Suprapubic skin (tissue), 4 donors: ENCODE measurements around the gene TRPV2.

ENCODE experiments used
- POLR2A ChIP-seq, 2 donors: fragments of 450-650 bp; IDR thresholded peaks; one replicate each; pipeline ENCODE4 v1.6.1; 2017; ENCODE audit warnings: antibody characterized with exemption in 2 of 2, mild to moderate bottlenecking in 2 of 2, moderate library complexity in 2 of 2
- POLR2AphosphoS5 ChIP-seq, 3 donors: sonication (generic); formaldehyde crosslinking; IDR thresholded peaks; one replicate each; pipeline ENCODE4 v1.6.1; 2017; ENCODE audit warnings: antibody characterized with exemption in 3 of 3
- TF ChIP-seq, protein P1 (sequence below), 2 donors: fragments of 200-600 bp in 1 of 2; fragments of 450-650 bp in 1 of 2; sonication (generic) in 1 of 2; IDR thresholded peaks; one replicate each; pipeline ENCODE4 v1.5.1; 2016 to 2019; ENCODE audit warnings: antibody characterized with exemption in 2 of 2, mild to moderate bottlenecking in 1 of 2, moderate library complexity in 1 of 2

DNA sequence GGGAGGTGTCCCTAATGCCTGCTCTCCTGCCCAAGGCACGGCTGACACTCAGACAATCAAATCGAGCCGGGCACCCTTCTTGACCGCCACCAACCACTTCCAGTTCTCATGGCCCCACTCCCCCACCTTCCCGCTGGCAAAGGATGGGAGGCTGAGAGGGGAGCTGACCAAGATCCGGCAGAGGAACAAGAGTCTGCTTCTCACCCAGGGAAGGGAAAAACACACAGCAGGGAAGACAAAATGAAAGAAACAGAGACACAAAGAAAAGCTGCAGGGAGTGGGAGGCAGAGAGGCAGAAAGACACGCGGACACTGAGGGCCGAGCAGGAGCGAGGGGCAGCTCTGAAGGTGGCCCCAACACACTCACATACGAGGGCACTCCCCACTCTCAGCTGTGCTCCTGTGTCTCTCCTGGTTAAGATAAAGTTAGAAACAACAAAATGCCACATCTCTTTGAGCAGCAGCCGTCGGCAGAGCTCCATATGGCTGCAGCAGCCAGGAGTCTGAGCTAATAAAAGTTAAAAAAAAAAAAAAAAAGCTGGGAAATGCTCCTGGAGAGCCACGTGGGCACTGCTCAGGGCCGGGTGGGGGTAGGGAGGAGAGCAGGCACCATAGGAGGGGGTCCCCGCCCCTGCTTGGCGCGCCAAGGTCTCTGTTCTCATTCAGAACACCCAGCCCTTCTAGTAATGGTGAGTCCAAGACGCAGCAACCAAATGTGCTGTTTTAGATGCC is 69.2 kb downstream of the TRPV2 start:
- no peak for TF ChIP-seq POLR2A (IDR thresholded peaks at IDR 0.05)
- TF ChIP-seq, protein P1, sequence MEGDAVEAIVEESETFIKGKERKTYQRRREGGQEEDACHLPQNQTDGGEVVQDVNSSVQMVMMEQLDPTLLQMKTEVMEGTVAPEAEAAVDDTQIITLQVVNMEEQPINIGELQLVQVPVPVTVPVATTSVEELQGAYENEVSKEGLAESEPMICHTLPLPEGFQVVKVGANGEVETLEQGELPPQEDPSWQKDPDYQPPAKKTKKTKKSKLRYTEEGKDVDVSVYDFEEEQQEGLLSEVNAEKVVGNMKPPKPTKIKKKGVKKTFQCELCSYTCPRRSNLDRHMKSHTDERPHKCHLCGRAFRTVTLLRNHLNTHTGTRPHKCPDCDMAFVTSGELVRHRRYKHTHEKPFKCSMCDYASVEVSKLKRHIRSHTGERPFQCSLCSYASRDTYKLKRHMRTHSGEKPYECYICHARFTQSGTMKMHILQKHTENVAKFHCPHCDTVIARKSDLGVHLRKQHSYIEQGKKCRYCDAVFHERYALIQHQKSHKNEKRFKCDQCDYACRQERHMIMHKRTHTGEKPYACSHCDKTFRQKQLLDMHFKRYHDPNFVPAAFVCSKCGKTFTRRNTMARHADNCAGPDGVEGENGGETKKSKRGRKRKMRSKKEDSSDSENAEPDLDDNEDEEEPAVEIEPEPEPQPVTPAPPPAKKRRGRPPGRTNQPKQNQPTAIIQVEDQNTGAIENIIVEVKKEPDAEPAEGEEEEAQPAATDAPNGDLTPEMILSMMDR (IDR thresholded peaks at IDR 0.05), result no peak
- TF ChIP-seq POLR2AphosphoS5 (IDR thresholded peaks at IDR 0.05), result no peak
